Stimulated activated CD4-positive, alpha-beta T cell treated with anti-CD3 and anti-CD28 coated beads, Interleukin-4, amount 100 ng/mL, for 1 hour (primary cell): Measurements from ENCODE around the gene AKT1S1.
"Not testable (repeated sequence)": the region's sequence is repeated elsewhere in the genome, so short reads cannot be mapped to it uniquely, and the experiment has no call there.

Experiments
- DNase-seq: peaks from one replicate; pipeline ENCODE4 v3.0.0-alpha.2; 2020

The AKT1S1 gene

GRCh38 chr19:49833599-49833998, 43.6 kb downstream of the AKT1S1 start:
- no peak for DNase-seq

GRCh38 chr19:49832556-49832955, 44.6 kb downstream of the AKT1S1 start:
- DNase-seq, result no peak

GRCh38 chr19:49831592-49831991, 45.6 kb downstream of the AKT1S1 start:
- DNase-seq, result no peak

- DNase-seq, result no peak
Observed at GRCh38 chr19:49830766-49831165, 46.4 kb downstream of the AKT1S1 start.

GRCh38 chr19:49829721-49830120, 47.4 kb downstream of the AKT1S1 start:
- no peak for DNase-seq

- DNase-seq, result no peak
Observed at GRCh38 chr19:49829200-49829599, 48.0 kb downstream of the AKT1S1 start.

GRCh38 chr19:49827034-49827433, 50.1 kb downstream of the AKT1S1 start:
- no peak for DNase-seq

GRCh38 chr19:49824662-49825061, 52.5 kb downstream of the AKT1S1 start:
- no peak for DNase-seq

- no peak for DNase-seq
Observed at GRCh38 chr19:49823472-49823871, 53.7 kb downstream of the AKT1S1 start.

GRCh38 chr19:49820125-49820524, 57.0 kb downstream of the AKT1S1 start:
- no peak for DNase-seq

GRCh38 chr19:49819452-49820115, 57.6 kb downstream of the AKT1S1 start:
- DNase-seq, result not testable (repeated sequence)
